GM21528 (cell line): ENCODE data around the gene KDM5C.

Experiments used
- ATAC-seq: cut with Tn5 transposase; IDR thresholded peaks from one replicate; pipeline ENCODE4 v1.9.1; 2021; ENCODE audit warnings: mild to moderate bottlenecking, moderate library complexity; ENCODE audit not compliant: unreplicated experiment, low FRiP score

Gene KDM5C

GRCh38 chrX:53224860-53225797, at the start of gene KDM5C:
Gene KDM5C (minus strand): TSS chrX:53225207. CDS start chrX:53224889, 318 bp downstream.
- ATAC-seq, result peak; percentile 70

GRCh38 chrX:53272808-53273337, 47.9 kb upstream of the KDM5C start:
- no peak for ATAC-seq

- ATAC-seq, result no peak
Measured at GRCh38 chrX:53269536-53270107, 44.6 kb upstream of the KDM5C start.

GRCh38 chrX:53268173-53268572, 43.2 kb upstream of the KDM5C start:
- ATAC-seq, result no peak

- no peak for ATAC-seq
Measured at GRCh38 chrX:53266914-53267313, 41.9 kb upstream of the KDM5C start.

GRCh38 chrX:53265771-53266574, 41.0 kb upstream of the KDM5C start:
- no peak for ATAC-seq

GRCh38 chrX:53263597-53264094, 38.6 kb upstream of the KDM5C start:
- no peak for ATAC-seq

- no peak for ATAC-seq
Measured at GRCh38 chrX:53262918-53263394, 37.9 kb upstream of the KDM5C start.

GRCh38 chrX:53262189-53262917, 37.3 kb upstream of the KDM5C start:
- no peak for ATAC-seq

- ATAC-seq, result no peak
Measured at GRCh38 chrX:53261355-53261972, 36.5 kb upstream of the KDM5C start.

GRCh38 chrX:53260836-53261235, 35.8 kb upstream of the KDM5C start:
- no peak for ATAC-seq

GRCh38 chrX:53257670-53258423, 32.8 kb upstream of the KDM5C start:
- no peak for ATAC-seq

GRCh38 chrX:53257166-53257565, 32.2 kb upstream of the KDM5C start:
- no peak for ATAC-seq

GRCh38 chrX:53256446-53257041, 31.5 kb upstream of the KDM5C start:
- no peak for ATAC-seq

- ATAC-seq, result no peak
Measured at GRCh38 chrX:53255738-53256191, 30.8 kb upstream of the KDM5C start.

GRCh38 chrX:53254570-53255461, 29.8 kb upstream of the KDM5C start:
- ATAC-seq, result no peak
